ENCODE results near the gene RAB36. TPM values are rescaled to one million over a fixed set of nuclear protein-coding genes. Genes with fewer than 3 reads are reported as not detected.

The RAB36 gene
- total and polyA plus RNA-seq, 9 of the 15 experiments (the other 6 are each of a cell fraction or from before 2014, with no cell fraction given) = 0.04 to 0.50 (median 0.08) TPM; not detected in 3

- Histone ChIP-seq H3K9me1 (ENCODE audit: control insufficient read depth, insufficient read depth, low read length) (peaks cover 13% of the 10 kb centered on the region), H3K27ac (ENCODE audit: extremely low read depth, low read depth, low read length) (no peak overlapping the region), H3K4me3 (no peak overlapping the region), H4K20me1 (replicated peaks; ENCODE audit: control insufficient read depth, insufficient read depth, low read length) (peaks cover 93% of the 10 kb centered on the region), H3K4me2 (ENCODE audit: insufficient read depth, low read length) (no peak overlapping the region), H2AFZ (ENCODE audit: low read depth, low read length) (no peak overlapping the region), H3K4me1 (replicated peaks in 1 of 2; ENCODE audit: control insufficient read depth in 2 of 2, insufficient read depth in 2 of 2, low read length in 2 of 2) (peaks cover 4 to 26% of the 10 kb centered on the region in 2 experiments; a peak in 4 of 5 replicates), H3K9me3 (replicated peaks; ENCODE audit: control insufficient read depth, insufficient read depth, low read depth, low read length) (no peaks in the 10 kb centered on the region), H3K79me2 (ENCODE audit: control insufficient read depth, insufficient read depth, low read length) (no peaks in the 10 kb centered on the region), H3K27me3 (ENCODE audit: control insufficient read depth in 2 of 2, insufficient read depth in 2 of 2, low read length in 2 of 2) (peaks cover 38 to 98% of the 10 kb centered on the region in 2 experiments; a peak in 4 of 5 replicates), H3K9ac (ENCODE audit: insufficient read depth in 1 of 2, low read depth in 2 of 2, low read length in 2 of 2) (peak overlapping the region in 1 of 2 experiments; percentile 8; a peak in 1 of 4 replicates), H3K36me3 (ENCODE audit: control insufficient read depth, insufficient read depth, low read length) (no peaks in the 10 kb centered on the region)
- in situ Hi-C loops (cut with MboI) (no loop called here), intact Hi-C loops (cut with micrococcal nuclease) (loop anchor here (2.0 kb wide), 1 partner anchor 20 kb away; no protein-coding TSS in a partner anchor)
- 1% methylated on average over 2 of the region's 2 CpGs for WGBS (ENCODE audit: insufficient coverage, low coverage, missing lambda C conversion rate)
- POLR2A ChIA-PET = interaction anchor here (0.6 to 19.0 kb wide), 15 partner anchors 7 to 217 kb away, joined by 3 to 414 read pairs (median 4); partner anchors contain the start of gene GNAZ
- DNase-seq (ENCODE audit: extremely low read depth in 1 of 4, low spot score in 3 of 4) (peak in 1 of 4 experiments; percentile 57), FAIRE-seq (no peak), ATAC-seq (no peak)
- CTCF ChIA-PET (ENCODE audit: low intra/inter-chr PET ratio) = no interaction called here
- BruUV-seq (replicated peaks) = no TSS peak
- TF ChIP-seq GTF2F1 (IDR thresholded peaks at IDR 0.05; ENCODE audit: low read depth, low read length) (0 out of 2 replicates have a peak, but pooled peaks have one; percentile 76), TBP (optimal IDR thresholded peaks at IDR 0.05; ENCODE audit: low read depth, low read length) (peak; percentile 19), CCNT2 (IDR thresholded peaks at IDR 0.05; ENCODE audit: borderline replicate concordance, extremely low read depth, insufficient read length, low read depth, low read length) (no peak), E2F6 (IDR thresholded peaks at IDR 0.05; ENCODE audit: borderline replicate concordance in 1 of 2, extremely low read depth in 1 of 2, insufficient read depth in 1 of 2, insufficient read length in 1 of 2, low read depth in 1 of 2, low read length in 1 of 2, poor library complexity in 1 of 2, severe bottlenecking in 1 of 2) (peak in 1 of 2 experiments; percentile 20), DACH1 (IDR thresholded peaks at IDR 0.05; ENCODE audit: partially characterized antibody) (peak; percentile 3), NCOA4 (IDR thresholded peaks at IDR 0.05; ENCODE audit: partially characterized antibody) (no peak), SP2 (IDR thresholded peaks at IDR 0.05; ENCODE audit: extremely low read depth, low read depth, low read length, poor library complexity, severe bottlenecking) (peak; percentile 9), TEAD4 (IDR thresholded peaks at IDR 0.05; ENCODE audit: low read length) (no peak), TEAD4 (CRISPR knock-in tag; IDR thresholded peaks at IDR 0.05; ENCODE audit: borderline replicate concordance) (no peak)
- TF ChIP-seq, protein P1, sequence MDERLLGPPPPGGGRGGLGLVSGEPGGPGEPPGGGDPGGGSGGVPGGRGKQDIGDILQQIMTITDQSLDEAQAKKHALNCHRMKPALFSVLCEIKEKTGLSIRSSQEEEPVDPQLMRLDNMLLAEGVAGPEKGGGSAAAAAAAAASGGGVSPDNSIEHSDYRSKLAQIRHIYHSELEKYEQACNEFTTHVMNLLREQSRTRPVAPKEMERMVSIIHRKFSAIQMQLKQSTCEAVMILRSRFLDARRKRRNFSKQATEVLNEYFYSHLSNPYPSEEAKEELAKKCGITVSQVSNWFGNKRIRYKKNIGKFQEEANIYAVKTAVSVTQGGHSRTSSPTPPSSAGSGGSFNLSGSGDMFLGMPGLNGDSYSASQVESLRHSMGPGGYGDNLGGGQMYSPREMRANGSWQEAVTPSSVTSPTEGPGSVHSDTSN (CRISPR knock-in tag; IDR thresholded peaks at IDR 0.05; ENCODE audit: low read depth) = 0 out of 2 replicates have a peak, but pooled peaks have one; percentile 19
- TF ChIP-seq, protein P1 (tag; conservative IDR thresholded peaks at IDR 0.05; ENCODE audit: low read depth) = no peak
Observed at GRCh38 chr22:23114721-23115020, 30.6 kb upstream of the RAB36 start.

Data from K562 (cell line).